HG02840 (cell line): ENCODE results near the gene DNAH14.
"Not testable (repeated sequence)": the region's sequence is repeated elsewhere in the genome, so short reads cannot be mapped to it uniquely, and the experiment has no call there.

Source experiments
- ATAC-seq: cut with Tn5 transposase; IDR thresholded peaks from one replicate; pipeline ENCODE4 v1.9.1; 2021; ENCODE audit warnings: mild to moderate bottlenecking, moderate library complexity, moderate number of reproducible peaks; ENCODE audit not compliant: unreplicated experiment, low FRiP score

The DNAH14 gene

DNA sequence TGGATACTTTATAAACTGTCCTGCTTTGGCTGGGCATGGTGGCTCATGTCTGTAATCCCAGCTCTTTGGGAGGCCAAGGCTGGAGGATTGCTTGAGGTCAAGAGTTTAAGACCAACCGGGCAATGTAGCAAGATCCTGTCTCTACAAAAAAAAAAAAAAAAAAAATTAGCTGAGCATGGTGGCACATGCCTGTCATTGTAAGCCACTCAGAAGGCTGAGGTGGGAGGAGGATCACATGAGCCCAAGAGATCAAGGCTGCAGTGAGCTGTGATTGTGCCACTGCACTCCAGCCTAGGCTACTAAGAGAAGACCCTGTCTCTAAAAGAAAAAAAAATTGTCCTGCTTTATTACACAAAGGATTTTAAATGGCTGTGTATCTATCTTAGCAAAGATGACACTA, 403.2 kb downstream of the DNAH14 start:
- ATAC-seq, result no peak

- not testable (repeated sequence) for ATAC-seq
Observed at GRCh38 chr1:225335098-225335778, 405.8 kb downstream of the DNAH14 start.

DNA sequence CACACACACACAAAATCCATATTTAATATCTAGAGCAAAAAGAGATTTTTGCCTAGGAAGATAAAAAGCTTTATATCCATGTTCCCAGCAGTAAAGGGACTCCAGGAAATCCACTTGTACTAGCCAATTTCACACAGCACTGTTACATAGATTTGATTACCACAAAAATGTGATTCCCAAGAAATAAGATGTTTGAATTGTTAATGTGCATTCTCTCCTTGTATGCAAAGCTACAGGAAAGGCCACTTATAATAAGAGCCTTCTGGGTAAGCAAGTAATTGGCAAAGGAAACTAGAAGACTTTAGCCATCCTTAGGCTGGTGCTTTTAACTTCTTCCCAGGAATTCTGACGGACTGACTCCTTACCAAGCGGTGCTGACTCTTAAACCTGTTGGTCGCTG, 409.1 kb downstream of the DNAH14 start:
- no peak for ATAC-seq

- no peak for ATAC-seq
Observed at GRCh38 chr1:225341642-225342041, 412.2 kb downstream of the DNAH14 start.

DNA sequence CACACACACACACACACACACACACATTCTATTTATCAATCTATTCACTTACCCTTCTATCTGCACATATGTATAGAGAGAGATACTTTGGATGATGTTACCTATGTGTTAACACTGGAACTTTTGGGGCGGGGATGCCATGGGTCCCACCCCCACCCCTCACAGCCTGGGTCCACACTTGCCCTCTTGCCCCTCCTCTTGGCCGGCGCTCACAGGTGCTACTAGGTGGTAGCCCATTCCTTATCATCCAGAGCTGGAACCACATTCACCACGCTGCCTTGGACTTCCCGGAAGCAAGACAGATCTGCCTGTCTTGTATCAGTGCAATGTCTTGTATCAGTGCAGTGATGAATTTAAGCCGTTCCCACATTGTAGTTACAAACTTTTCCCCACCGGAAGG, 413.2 kb downstream of the DNAH14 start:
- ATAC-seq, result no peak

DNA sequence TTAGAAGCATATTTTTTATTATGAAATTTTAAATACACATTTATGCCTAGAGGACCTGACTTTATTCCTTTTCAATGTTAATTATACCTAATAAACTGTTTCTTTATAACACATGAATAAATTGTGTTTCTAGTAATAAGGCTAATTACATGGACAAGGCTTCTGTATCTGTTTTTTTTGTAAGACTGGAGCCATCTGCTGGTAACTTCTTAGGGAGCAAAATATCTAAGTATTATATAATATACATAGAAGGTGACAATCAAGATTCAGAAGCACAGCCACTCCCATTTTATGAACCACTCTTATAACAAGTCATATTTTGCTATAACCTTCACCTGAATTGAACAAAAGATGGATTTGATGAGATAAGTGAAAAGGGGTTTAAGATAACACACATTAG, 414.1 kb downstream of the DNAH14 start:
- ATAC-seq, result no peak

DNA sequence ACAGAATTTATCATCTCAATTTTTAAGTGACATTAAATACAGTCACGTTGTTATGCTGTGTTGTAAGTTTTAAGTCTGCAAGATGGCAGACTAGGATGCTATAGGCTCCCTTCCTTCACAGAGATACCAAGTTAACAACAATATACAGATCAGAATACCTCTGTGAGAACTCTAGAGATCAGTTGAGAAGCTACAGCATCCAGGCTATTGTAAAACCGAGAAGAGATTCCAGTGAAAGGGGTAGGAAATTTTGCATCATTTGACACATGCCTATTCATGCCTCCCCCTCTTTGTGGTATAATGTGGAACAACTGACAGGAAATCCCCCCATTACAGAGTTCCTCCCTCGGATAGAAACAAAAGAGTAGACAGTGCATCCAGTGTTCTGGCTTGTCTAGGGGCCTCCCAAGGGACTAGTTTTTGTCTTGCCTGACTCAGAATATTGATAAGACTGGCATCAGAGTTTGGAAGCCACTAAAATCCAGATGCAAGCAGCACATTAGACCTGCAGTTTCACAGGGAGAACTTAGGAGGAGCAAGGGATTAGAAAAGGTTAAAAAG, 417.7 kb downstream of the DNAH14 start:
- no peak for ATAC-seq

GRCh38 chr1:225348400-225348799, 418.9 kb downstream of the DNAH14 start:
- no peak for ATAC-seq

- ATAC-seq, result no peak
Observed at GRCh38 chr1:225349826-225350225, 420.4 kb downstream of the DNAH14 start.

- no peak for ATAC-seq
Observed at GRCh38 chr1:225350872-225351271, 421.4 kb downstream of the DNAH14 start.

GRCh38 chr1:225354906-225355305, 425.4 kb downstream of the DNAH14 start:
- ATAC-seq, result no peak

DNA sequence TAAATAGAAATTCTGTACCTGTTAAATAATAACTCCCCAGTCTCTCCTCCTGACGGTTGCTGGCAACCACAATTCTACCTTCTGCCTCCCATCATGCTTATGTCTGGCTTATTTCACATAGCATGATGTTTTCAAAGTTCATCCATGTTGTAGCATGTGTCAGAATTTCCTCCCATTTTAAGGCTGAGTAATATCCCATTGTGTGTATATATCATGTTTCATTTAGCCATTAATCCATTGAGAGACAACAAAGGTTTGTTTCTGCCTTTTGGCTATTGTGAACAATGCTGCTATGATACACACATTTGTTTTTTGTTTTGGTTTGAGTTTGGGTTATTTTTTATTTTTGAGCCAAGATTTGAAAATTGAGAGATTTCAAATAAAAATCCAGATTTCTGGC, 426.4 kb downstream of the DNAH14 start:
- no peak for ATAC-seq

GRCh38 chr1:225360119-225360518, 430.6 kb downstream of the DNAH14 start:
- no peak for ATAC-seq

DNA sequence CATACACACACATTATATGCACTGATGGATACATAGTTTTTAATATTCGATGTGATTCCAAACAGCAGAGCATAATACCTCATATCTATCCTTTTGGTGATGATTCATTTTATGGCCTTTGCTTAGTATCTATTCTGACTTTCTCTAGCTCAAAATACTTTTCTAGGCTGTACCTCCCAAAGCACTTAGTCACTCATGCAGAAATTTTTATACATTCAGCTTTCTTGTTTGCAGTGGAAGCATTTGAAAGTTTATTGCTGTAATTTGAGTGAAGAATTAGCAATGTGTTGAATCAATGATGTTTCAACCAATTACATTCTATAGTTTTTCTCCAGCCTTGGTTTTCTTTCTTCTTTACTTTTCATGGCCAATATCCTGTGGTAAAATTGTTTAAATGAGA, 431.7 kb downstream of the DNAH14 start:
- no peak for ATAC-seq

- no peak for ATAC-seq
Observed at GRCh38 chr1:225362805-225363204, 433.3 kb downstream of the DNAH14 start.

GRCh38 chr1:225364439-225364838, 435.0 kb downstream of the DNAH14 start:
- no peak for ATAC-seq

DNA sequence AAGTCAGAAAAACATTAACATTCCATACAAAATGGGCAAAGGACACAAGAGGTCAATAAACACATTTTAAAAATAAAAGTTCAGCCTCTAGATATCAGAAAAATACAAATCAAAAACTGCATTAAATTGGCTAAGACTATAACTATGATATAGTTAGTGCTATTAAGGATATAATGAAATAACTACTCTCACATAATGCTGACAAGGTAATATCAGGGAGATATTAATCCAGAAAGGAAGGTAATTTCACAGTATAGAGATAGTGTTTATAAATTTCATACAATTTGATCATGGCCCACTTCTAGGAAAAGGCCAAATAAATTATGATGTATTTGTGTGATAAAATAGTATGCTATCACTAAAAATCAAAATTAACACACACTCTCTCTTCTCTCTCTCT, 436.5 kb downstream of the DNAH14 start:
- ATAC-seq, result no peak

- no peak for ATAC-seq
Observed at GRCh38 chr1:225366552-225366951, 437.1 kb downstream of the DNAH14 start.

GRCh38 chr1:225368036-225368552, 438.6 kb downstream of the DNAH14 start:
- ATAC-seq, result no peak

- ATAC-seq, result no peak
Observed at GRCh38 chr1:225371366-225372010, 442.0 kb downstream of the DNAH14 start.

DNA sequence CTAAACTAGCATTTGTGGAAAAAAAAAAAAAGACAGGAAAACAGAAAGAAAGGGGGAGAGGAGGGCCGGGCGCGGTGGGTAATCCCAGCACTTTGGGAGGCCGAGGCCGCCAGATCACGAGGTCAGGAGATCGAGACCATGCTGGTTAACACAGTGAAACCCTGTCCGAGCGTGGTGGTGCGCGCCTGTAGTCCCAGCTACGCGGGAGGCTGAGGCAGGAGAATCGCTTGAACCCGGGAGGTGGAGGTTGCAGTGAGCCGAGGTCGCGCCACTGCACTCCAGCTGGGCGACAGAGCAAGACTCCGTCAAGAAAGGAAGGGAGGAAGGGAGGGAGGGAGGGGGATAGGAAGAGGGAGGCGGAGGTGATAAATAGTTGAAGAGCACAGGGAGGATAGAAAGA, 443.7 kb downstream of the DNAH14 start:
- no peak for ATAC-seq

DNA sequence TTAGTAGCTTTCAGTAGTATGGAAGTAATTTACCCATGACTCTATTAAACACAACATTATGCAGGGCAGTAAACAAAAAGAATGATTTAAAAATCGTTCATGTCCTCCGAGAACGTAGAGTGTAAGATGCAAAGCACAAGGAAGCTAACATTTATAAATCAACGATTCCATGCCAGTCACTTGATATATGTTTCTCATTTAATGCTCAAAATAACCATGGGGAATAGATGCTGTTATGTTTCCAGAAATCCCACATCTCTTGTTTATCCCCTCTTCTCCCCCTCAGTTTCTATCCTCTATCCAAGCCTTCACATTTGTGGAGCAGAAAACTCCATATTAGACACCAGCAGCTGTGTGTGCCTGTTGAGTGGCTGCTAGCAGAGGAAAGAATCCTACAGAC, 445.5 kb downstream of the DNAH14 start:
- ATAC-seq, result no peak
